ENCODE measurements around the gene FBXO42. TPM values are rescaled to one million over a fixed set of nuclear protein-coding genes. Genes with fewer than 3 reads are reported as not detected.

The FBXO42 gene
- total and polyA plus RNA-seq, 9 of the 15 experiments (the other 6 are each of a cell fraction or from before 2014, with no cell fraction given), result 7.2 to 24.8 (median 17.4) TPM

GRCh38 chr1:16266411-16267118 lies 85.7 kb downstream of the FBXO42 start (continued):
- TF ChIP-seq DLX4 (CRISPR knock-in tag; IDR thresholded peaks at IDR 0.05), result no peak
- no peak for TF ChIP-seq KAT7 (CRISPR knock-in tag; IDR thresholded peaks at IDR 0.05; ENCODE audit: borderline replicate concordance)
- TF ChIP-seq ARID1B (IDR thresholded peaks at IDR 0.05), result peak; percentile 97
- peak; percentile 30; the same call in 1 of the 2 replicates for TF ChIP-seq MGA (IDR thresholded peaks at IDR 0.05)
- TF ChIP-seq DMBX1 (CRISPR knock-in tag; IDR thresholded peaks at IDR 0.05; ENCODE audit: borderline replicate concordance), result peak; percentile 98
- no peak for TF ChIP-seq ID3 (CRISPR knock-in tag; IDR thresholded peaks at IDR 0.05)
- TF ChIP-seq ID3 (tag; IDR thresholded peaks at IDR 0.05), result peak; percentile 87
- peak; percentile 43 to 84 for TF ChIP-seq MNT (conservative IDR thresholded peaks at IDR 0.05)
- no peak for TF ChIP-seq DIDO1 (tag; IDR thresholded peaks at IDR 0.05; ENCODE audit: low read depth)
- TF ChIP-seq JUN (IDR thresholded peaks at IDR 0.05; ENCODE audit: borderline replicate concordance, low read depth, low read length), result peak; percentile 54; the same call in 1 of the 2 replicates
- no peak for TF ChIP-seq JUN (CRISPR knock-in tag; IDR thresholded peaks at IDR 0.05; ENCODE audit: borderline replicate concordance)

Measured in K562 (cell line).